ENCODE measurements around the gene PRAMEF33.
A peak's percentile ranks its signal among the peaks of the same experiment; 100 is the strongest.
"Not testable (repeated sequence)": the region's sequence is repeated elsewhere in the genome, so short reads cannot be mapped to it uniquely, and the experiment has no call there.

The PRAMEF33 gene, protein sequence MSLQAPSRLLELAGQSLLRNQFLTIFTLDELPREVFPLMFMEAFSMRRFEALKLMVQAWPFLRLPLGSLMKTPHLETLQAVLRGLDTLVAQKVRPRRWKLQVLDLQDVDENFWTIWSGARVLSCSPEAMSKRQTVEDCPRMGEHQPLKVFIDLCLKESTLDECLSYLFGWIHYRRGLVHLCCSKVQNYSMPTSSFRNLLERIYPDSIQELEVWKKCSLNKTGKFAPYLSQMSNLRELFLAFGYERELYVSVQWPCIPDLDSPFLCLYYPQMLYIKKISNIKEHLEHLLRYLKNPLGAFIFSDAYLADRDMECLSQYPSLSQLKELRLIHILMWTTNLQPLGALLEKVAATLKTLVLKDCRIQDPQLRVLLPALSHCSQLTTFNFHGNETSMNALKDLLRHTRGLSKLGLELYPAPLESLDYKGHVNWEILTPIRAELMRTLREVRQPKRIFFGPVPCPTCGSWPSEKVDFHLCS

DNA sequence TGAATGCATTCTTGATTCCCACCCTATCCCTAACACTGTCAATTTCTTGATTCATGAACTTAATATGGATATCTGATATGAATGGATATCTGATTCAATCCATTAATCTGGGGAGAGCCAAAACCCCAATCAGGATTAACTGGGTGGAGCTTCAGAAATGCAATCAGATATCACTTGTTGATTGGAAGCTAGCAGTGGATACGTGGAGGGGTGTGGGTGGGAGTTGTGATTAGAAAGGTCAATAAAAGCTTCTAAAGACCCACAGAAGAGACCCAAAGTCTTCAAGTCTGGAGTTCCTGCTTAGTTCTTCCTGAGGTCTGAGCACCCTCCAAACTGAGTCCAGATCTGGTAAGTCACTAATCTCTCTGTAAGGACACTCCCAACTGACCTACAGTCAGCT lies at the start of gene PRAMEF33:
Gene PRAMEF33 (plus strand): TSS at position 301 of the 400 bp plus-strand sequence. CDS start 2,416 bp downstream, outside the sequence.
- DNase-seq = not testable (repeated sequence)

DNA sequence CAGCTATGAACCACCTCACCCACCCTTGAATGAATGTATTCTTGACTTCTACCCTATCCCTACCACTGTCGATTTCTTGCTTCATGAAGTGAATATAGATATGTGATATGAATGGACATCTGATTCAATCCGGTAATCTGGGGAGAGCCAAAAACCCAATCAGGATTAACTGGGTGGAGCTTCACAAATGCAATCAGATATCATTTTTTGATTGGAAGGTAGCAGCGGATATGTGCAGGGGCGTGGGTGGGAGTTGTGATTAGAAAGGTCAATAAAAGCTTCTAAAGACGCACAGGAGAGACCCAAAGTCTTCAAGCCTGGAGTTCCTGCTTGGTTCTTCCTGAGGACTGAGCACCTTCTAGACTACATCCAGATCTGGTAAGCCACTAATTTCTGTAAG lies 49.4 kb upstream of the PRAMEF33 start, which contains the start of gene PRAMEF5:
Gene PRAMEF5 (plus strand): TSS at position 301 of the 400 bp plus-strand sequence. CDS start 5,071 bp downstream, outside the sequence.
- DNase-seq = not testable (repeated sequence)

DNA sequence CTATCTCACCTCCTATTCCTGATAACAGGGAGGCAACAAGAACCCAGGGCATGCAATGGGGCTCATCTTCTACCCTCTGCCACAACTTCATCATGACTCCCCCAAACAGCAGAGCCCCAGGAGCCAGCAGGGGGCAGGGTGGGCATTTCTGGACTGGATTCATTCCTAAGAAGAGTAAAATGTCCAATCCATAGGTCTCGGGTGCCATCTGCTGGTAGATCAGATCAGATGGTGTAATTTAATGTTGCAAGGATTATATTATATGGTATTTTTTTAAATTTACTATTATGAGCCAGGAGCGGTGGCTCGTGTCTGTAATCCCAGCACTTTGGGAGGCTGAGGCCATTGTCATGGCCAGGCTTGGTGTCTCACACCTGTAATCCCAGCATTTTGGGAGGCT lies 38.2 kb upstream of the PRAMEF33 start:
- not testable (repeated sequence) for DNase-seq

DNA sequence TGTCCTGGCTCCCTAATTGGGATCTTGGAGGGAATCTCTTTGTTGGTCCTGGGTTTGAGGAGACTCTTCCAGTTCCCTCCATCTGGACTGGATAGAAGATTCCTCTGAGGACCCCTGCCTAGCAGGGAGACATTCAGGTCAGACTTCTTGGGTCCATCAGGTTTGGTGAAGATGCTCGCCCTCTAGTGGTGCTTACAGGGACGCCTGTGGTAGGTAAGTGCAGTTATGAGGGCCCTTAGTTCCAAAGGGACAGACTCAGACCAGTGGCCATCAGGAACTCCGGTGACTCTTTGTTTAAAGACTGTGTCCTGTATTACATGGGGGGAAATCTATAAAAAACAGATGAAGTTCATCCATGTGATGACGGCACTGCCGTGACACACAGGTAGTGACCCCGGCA lies 26.3 kb upstream of the PRAMEF33 start:
- DNase-seq = not testable (repeated sequence)

DNA sequence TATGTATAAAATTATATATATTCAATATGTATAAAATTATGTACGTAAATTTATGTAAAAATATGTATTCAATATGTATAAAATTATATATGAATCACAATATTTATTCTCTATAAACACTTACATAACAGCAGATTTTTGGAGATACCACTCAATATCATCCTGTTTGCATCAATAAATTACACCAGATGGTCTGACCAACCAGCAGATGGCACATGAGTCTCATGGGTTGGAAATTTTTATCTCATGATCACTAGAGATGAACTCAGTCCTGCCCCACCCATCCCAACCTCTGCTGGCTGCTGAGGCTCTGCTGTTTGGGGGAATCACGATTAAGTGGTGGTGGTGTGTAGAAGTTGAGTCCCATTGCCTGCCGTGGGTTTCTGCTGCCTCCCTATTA lies 23.7 kb upstream of the PRAMEF33 start:
- DNase-seq = not testable (repeated sequence)

DNA sequence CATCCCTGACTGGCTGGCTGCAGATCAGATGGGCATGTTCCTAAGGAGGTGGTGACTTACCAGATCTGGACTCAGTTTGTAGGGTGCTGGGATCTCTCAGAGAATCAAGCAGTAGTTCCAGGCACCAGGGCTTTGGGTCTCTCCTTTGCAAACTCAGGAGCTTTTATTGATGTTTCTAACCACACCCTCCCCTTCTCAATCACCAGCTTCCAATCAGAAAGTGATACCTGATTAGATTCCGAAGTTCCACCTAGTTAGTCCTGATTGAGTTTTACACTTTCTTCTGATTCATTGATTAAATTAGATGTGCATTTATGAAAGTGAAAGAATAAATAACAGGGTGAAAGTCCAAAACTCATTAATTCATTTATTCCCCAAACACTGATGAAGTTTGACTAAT lies 18.3 kb upstream of the PRAMEF33 start, which contains the start of gene PRAMEF8:
Gene PRAMEF8 (minus strand): TSS at position 101 of the 400 bp plus-strand sequence. CDS start 1,046 bp downstream, outside the sequence.
- not testable (repeated sequence) for DNase-seq

DNA sequence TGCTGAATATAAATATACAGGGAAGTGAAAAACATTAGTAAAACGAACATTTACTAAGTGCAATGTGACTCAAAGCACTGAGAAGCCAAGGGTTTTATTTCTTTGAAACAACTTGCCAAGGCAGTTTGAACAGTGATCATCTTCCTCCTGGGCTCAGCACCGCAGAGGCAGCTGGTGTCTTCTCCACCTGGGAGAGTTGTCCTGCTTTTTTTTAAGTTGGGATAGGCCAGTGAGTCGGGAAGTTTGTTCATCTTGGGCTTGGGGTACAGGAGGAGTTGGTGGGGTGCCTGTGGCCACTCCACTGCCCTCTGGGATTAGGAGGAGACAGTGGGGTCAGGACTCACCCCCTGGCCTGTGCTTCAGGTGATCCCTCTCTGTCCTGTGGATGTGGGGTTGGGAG lies 14.3 kb upstream of the PRAMEF33 start:
- not testable (repeated sequence) for DNase-seq

DNA sequence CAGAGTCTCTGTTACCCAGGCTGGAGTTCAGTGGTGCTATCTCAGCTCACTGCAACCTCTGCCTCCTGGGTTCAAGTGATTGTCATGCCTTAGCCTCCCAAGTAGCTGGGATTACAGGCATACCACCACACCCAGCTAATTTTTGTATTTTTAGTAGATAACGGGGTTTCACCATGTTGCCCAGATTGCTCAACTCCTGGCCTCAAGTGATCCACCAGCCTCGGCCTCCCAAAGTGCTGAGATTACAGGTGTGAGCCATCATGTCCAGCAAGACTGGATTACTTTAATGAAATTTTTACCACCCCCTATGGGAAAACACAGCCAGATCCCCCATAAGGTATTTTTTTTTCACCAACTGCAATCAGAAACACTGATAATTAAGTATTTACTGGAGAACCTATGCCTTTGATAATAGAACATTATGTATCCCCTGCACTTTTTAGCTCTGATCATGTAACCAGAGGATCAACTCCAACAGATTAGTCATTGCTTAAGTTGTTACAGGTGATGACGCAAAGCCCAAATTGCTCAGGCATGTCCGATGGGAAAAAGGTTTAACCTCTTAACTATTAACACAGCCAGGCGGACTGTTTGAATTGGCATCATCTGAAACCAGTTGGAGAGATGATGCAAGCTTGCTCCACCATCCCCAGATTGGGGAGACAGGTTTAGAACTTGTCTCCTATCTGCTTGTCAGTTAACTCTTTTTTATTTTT lies 6.0 kb upstream of the PRAMEF33 start:
- DNase-seq = not testable (repeated sequence)

DNA sequence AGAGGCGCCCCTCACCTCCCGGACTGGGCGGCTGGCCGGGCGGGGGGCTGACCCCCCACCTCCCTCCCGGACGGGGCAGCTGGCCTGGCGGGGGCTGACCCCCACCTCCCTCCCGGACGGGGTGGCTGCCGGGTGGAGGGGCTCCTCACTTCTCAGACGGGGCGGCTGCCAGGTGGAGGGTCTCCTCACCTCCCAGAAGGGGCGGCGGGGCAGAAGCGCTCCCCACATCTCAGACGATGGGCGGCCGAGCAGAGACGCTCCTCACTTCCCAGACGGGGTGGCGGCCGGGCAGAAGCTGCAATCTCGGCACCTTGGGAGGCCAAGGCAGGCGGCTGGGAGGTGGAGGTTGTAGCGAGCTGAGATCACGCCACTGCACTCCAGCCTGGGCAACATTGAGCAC lies 4.6 kb upstream of the PRAMEF33 start:
- not testable (repeated sequence) for DNase-seq

DNA sequence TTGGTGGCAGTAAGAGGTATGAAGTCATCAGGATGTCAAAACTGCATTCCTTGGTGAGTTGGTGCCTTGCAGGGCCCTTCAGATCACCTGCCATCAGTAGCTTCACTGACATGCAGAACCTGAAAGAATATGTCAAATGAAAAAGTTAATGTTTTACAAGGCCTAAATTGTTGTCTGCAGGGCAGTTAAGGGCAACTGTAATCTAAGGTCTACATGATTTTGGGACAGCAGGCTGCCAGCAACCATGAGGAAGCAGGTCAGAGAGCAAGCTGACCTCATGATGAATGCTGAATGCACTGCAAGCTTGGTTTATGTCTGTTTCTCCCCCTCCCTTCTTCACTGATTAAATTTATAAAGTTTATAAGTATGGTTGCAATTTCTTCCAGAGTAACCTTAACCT lies 1.1 kb upstream of the PRAMEF33 start:
- not testable (repeated sequence) for DNase-seq

DNA sequence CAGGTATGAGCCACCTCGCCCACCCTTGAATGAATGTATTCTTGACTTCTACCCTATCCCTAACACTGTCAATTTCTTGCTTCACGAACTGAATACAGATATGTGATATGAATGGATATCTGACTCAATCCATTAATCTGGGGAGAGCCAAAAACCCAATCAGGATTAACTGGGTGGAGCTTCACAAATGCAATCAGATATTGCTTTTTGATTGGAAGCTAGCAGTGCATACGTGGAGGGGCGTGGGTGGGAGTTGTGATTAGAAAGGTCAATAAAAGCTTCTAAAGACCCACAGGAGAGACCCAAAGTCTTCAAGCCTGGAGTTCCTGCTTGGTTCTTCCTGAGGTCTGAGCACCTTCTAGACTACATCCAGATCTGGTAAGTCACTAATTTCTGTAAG lies 11.9 kb downstream of the PRAMEF33 start, which contains the start of gene PRAMEF15:
Gene PRAMEF15 (plus strand): TSS at position 301 of the 400 bp plus-strand sequence. CDS start 2,827 bp downstream, outside the sequence.
- DNase-seq = not testable (repeated sequence)

DNA sequence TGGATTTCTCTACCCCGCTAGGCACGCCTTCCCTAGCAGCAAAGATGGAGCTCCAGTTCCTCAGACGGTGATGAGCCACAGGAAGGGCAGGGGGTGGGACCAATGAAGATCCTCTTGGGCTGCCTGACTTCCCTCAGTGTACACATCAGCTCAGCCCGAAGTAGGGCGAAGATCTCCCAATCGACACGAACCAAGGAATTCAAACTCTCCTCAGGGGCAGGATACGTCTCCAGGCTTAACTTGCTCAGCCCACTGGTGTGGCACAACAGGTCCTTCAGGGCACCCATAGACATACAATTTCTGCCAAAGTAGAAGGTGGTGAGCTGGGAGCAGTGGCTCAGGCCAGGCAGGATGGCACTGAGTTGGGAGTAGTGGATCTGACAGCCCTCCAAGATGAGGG lies 39.2 kb downstream of the PRAMEF33 start:
- not testable (repeated sequence) for DNase-seq

DNA sequence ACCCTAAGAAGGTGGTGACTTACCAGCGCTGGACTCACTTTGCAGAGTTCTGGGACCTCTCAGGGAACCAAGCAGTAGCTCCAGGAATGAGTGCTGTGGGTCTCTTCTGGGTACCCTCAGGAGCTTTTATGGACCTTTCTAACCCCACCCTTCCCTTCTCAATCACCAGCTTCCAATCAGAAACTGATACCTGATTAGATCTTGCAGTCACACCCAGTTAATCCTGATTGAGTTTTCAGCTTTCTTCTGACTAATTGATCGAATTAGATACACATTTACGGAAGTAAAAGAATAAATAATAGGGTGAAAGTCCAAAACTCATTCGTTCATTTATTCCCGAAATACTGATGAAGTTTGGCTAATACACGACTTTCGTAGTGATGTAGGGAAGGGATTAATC lies 43.7 kb downstream of the PRAMEF33 start, which contains the start of gene PRAMEF14:
Gene PRAMEF14 (minus strand): TSS at position 101 of the 400 bp plus-strand sequence. CDS start 1,820 bp downstream, outside the sequence.
- not testable (repeated sequence) for DNase-seq

DNA sequence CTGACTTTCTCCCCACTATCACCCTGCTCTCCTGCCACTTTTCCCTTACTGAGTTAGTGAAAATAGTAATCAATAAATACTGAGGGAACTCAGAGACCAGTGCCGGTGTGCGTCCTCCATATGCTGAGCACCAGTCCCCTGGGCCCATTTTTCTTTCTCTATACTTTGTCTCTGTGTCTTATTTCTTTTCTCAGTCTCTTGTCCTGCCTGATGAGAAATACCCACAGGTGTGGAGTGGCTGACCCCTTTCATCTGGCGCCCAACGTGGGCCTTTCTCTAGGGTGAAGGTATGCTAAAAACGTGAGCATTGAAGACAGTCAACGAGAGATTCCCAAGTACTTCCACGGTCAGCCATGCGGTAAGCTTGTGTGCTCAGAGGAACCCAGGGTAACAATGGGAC lies 50.1 kb downstream of the PRAMEF33 start:
- DNase-seq = not testable (repeated sequence)

DNA sequence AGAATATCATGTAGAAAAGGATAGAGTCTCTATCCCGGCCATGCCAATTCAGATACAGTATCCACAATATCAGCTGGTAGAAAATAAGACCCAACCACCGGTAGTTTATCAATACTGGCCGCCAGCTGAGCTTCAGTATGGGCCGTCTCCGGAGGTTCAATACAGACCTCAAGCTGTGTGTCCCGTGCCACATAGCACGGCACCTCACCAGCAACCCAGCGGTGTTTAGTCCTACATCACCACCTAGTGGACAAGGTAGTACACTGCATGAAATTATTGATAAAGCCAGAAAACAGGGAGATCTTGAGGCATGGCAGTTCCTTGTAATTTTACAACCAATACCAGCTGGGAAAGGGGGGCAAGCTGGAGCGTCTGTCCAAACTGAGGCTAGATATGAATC lies 51.1 kb downstream of the PRAMEF33 start:
- not testable (repeated sequence) for DNase-seq

DNA sequence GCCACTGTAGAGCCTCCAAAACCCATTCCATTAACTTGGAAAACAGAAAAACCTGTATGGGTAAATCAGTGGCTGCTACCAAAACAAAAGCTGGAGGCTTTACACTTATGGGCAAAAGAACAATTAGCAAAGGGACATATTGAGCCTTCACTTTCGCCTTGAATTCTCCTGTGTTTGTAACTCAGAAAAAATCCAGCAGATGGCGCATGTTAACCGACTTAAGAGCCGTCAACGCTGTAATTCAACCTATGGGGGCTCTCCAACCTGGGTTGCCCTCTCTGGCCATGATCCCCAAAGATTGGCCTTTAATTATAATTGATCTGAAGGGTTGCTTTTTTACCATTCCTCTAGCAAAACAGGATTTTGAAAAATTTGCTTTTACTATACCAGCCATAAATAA lies 53.4 kb downstream of the PRAMEF33 start:
- peak; percentile 13 for DNase-seq
